HL-60 (cell line): Measurements from ENCODE around the gene C6orf132.

Experiments
- GABPA ChIP-seq: IDR thresholded peaks from 2 replicates; pipeline ENCODE4 v1.6.1; 2012; ENCODE audit warnings: low read depth
- POLR2AphosphoS5 ChIP-seq: IDR thresholded peaks from 2 replicates; pipeline ENCODE4 v1.6.1; 2012; ENCODE audit warnings: low read depth
- SPI1 ChIP-seq: IDR thresholded peaks from 2 replicates; pipeline ENCODE4 v1.6.1; 2012; ENCODE audit warnings: low read depth, mild to moderate bottlenecking, borderline replicate concordance
- TF ChIP-seq, protein P1 (sequence below): IDR thresholded peaks from one replicate; pipeline ENCODE4 v1.5.1; 2011; ENCODE audit warnings: low read length, control low read depth, inconsistent platforms; ENCODE audit not compliant: insufficient read depth

DNA sequence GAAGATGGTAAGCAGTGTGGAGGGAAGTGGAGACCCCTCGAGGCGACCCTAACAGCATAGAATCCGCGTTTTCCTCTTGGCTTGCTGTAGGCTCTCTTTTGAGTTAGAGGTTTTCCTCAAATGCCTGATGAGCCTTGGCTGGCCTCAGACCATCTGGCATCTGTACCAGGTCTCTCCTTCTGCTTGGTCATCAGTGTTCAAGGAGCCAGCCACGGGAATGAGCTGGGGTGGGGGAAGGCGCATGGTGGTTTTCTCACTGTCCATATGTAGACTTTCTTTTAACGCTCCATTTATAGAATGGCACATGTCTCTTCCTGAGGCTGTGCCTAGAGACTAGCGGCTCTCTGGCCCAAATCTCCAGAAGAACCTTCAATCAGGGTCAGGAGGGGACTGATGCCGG lies 22.6 kb upstream of the C6orf132 start:
- TF ChIP-seq GABPA (no peak), POLR2AphosphoS5 (no peak), SPI1 (no peak)
- TF ChIP-seq, protein P1, sequence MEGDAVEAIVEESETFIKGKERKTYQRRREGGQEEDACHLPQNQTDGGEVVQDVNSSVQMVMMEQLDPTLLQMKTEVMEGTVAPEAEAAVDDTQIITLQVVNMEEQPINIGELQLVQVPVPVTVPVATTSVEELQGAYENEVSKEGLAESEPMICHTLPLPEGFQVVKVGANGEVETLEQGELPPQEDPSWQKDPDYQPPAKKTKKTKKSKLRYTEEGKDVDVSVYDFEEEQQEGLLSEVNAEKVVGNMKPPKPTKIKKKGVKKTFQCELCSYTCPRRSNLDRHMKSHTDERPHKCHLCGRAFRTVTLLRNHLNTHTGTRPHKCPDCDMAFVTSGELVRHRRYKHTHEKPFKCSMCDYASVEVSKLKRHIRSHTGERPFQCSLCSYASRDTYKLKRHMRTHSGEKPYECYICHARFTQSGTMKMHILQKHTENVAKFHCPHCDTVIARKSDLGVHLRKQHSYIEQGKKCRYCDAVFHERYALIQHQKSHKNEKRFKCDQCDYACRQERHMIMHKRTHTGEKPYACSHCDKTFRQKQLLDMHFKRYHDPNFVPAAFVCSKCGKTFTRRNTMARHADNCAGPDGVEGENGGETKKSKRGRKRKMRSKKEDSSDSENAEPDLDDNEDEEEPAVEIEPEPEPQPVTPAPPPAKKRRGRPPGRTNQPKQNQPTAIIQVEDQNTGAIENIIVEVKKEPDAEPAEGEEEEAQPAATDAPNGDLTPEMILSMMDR = no peak
